GM19463 (cell line): ENCODE results near the gene TLX3.

Source experiments
- ATAC-seq: cut with Tn5 transposase; IDR thresholded peaks from one replicate; pipeline ENCODE4 v1.9.1; 2021; ENCODE audit warnings: mild to moderate bottlenecking, moderate library complexity; ENCODE audit not compliant: unreplicated experiment

TLX3 gene

DNA sequence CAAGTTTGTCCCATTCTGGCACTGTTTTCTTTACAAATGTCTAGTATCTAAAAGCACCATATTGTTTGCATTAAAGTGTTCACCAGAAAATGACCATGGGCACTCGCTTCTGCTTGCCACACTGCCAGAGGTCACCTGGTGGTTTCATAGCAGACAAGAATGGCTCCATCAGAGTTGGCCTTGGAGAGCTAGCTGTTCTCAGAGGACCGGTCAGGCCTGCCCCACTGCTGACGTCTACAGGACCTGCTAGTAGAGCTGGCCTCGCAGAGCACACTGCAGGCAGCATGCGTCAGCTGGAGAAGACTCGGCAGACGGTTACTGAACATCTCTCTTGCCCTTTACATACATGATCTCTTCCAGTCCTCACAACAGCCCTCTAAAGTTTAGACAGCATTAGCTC is 8.7 kb upstream of the TLX3 start:
- no peak for ATAC-seq

DNA sequence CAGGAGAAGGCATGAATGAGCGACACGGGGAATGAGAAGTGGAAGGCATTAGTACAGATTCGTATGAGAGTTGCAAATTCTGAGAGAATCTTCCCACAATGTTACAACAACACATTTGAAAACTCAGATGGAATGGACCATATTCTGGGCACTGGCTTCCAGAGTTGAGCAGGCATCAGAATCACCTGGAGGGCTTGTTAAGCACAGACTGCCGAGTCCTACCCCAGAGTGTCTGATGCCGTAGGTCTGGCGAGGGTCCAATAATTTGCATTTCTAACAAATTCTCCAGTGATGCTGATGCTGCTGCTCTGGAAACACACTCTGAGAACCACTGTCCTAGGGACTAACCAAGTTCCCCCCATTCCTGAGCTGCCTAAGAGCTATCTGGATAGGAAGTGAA is 2.9 kb upstream of the TLX3 start:
- ATAC-seq: no peak

DNA sequence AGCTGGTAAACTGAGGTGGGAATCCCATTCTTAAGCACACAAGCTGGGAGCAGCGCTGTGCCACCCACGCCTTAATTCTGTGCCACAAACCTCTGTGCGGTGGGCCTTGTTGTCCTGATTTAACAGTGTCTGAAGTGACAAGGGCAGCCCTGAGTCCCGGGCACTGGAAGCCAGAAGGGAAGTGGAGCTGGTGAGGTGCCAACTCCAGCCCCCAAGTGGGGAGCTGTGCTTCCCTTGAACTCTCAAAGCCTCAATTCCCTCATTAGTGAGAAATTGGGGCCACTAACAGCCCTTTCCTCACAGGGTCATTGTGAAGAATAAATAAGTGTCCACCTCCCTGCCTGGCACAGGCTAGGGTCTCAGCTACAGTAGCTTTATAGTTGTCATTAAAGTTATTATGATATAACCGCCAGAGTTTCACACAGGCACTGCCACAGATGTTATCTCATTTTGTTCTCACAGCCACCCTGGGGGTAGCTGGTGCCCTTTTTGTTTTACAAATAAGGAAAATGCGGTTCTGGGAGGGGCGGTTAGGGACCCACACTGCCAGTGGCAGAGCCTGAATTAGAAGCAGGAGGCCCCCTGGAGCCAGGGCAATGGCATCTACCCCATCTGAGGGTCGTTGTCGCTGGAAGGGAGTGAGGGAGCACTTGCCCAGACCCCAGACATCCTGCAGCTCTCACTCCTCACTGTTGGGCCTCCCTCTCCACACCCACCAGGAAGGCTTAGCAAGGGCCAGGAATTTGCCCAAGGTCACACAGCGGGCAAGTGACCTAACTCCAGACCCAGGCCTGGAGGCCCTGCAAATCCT is 2.1 kb upstream of the TLX3 start:
- ATAC-seq: no peak

DNA sequence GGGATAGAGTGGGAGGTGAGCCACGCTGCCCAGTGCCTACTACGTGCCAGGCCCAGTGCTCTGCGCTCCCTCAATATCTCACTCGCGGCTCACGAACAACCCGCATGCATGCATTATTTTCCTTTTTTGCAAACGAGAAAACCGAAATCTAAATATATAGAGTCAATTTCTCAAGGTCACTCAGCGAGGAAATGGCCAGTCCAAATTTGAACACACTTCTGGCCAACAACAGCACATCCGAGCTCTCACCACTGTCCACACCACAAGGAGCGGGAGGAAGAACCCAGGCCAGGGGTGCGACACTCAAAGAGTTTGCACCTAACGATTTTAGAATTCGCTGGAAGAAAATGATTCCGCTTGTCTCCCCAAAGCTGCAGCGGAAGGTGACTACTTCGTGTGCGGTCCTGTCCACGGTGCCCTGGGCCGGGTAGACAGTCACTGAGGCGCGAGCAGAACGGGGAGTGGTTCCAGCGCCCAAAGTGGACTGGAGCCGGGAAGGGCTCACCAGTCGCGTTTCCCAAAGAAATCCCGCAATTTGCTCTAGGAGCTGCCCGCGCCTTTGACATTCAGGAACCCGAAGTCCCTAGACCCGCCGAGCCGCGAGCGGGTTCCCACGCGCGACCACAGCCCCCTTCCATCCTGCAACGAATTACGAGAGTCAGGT is 1.1 kb upstream of the TLX3 start:
- no peak for ATAC-seq

DNA sequence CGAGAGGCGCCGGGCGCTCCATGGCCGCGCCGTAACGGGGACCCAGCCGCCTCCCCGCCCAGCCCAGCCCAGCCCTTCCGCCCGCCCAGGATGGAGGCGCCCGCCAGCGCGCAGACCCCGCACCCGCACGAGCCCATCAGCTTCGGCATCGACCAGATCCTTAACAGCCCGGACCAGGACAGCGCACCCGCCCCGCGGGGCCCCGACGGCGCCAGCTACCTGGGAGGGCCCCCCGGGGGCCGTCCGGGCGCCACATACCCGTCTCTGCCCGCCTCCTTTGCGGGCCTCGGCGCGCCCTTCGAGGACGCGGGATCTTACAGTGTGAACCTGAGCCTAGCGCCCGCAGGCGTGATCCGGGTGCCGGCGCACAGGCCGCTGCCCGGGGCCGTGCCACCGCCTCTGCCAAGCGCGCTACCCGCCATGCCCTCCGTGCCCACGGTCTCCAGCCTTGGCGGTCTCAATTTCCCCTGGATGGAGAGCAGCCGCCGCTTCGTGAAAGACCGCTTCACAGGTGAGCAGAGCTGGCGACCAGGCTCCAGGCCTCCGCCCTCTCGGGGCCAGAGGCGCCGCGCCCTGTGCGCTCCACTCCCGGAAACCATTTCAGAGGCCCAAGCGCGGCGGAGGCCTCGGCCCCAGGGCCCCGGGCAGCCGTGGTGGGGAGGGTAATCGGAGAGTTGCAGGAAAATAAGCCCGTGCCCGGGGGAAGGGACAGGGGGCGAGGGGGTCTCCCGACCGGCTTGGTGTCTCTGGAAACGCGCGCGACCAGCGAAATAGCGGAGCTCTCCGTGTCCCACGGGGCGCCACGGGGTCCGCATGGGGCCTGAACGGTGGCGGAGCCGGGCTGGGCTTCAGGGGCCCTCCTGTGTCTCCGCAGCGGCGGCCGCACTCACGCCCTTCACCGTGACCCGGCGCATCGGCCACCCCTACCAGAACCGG is 496 bp downstream of the TLX3 start:
- no peak for ATAC-seq

DNA sequence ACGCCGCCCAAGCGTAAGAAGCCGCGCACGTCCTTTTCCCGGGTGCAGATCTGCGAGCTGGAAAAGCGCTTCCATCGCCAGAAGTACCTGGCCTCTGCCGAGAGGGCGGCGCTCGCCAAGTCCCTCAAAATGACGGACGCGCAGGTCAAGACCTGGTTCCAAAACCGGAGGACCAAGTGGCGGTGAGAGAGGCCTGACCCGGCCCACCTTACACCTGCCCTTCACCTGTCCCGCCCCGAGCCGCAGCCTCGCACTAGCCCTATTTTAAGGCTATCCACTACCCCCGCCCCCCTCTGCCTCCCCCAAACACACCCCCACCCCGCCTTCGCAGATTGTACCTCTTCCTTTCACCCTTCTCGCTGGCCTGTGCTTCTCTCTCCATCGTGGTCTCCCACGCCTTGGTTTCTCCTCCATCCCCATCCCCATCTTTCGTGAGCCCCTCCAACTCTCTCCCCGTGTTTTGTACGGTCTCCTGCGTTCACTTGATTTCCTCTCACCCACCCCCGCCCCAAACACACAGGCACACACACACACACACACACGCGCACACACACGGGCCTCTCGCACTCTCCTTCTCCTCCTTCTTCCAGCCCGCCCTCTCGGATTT is 1.3 kb downstream of the TLX3 start:
- ATAC-seq: no peak

DNA sequence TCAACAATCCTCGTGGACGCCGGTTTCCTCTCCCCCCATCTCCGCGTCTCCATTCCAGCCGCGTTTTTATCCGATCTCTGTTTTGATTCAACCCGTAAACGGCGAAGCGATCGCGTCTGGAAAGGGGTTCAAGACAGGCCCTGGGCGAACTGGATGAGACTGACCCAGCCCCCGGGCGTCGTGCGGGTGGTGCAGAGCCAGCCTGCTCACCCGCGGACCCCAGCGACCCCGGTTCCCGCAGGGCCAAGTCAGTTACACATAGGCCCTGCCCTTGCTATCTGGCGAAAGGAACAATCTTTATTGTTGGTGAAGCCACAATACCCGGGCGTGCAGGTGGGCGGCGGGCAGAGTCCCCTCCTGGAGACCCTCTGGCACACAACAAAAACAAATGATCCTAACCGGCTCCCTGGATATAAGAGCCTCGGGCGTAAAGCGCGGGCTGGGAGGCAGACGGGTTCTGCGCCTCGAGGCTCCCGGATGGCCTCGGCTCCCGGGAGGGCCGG is 1.8 kb downstream of the TLX3 start:
- ATAC-seq: no peak

DNA sequence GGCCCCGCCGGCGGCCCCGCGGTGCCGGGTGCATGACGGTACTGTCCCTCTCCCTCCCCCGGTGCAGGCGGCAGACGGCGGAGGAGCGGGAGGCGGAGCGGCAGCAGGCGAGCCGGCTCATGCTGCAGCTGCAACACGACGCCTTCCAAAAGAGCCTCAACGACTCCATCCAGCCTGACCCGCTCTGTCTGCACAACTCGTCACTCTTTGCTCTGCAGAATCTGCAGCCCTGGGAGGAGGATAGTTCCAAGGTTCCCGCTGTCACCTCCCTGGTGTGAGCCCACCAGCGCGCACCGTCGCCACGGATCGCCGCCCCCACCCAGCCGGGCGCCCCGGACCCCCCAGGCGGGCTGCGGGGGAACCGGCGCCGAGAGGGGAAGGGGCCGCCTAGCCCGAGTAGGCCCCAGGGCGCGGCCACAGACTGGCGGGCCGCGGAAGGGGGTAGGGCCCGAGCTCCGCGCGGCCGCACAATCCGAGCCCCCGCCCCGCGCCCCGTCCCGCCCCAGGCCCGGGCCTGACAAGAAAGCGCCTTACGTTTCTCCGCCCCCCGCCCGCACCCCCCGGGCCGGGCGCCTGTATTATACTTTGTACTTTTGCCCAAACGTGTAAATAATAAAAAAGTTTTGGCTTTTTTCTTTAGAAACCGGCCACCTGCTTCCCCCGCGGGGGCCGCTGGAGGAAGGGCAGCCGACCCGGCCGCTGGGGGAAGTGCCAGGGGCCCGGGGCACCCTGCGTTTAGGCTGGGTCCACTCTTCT is 2.5 kb downstream of the TLX3 start:
- ATAC-seq: no peak

DNA sequence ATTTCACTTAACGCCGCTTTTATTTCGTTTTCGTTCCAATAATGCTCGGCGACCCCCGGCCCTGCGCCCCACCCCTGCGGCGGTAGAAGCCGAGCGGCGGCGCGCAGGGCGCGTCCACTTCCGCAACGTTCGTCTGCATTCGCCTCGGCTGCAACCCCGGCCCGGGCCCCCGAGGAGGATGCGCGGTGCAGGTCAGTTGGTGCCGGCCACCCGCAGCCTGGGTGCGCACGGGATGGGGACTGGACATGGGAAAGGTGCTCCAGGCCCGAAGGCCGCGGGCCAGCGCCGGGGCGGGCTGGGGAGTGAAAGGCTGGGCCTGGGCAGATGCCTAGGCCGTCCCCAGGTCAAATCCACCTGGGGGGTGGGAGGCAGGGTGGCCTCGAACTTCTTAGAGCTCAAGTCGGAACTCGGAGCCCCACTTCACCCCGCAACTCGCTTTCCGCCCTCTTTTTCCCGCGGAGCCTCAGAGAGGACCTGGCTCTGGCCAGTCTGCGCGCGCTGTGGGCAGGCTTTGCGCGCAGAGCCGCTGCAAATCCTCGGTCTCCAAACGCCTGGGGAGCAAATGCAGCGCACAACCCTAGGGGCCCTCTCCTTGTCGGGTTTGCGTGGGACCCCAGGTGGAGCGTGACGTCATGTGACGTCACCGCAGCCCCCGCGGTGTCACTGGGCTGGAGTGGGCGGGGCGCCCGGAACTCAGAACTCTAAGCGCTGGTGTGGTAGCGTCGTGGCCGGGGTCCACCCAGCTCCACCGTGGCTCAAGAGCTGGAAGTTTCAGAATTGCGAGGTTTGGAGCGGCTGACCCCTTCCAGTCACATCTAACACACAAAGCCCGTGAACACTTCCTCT is 3.3 kb downstream of the TLX3 start:
- ATAC-seq: no peak

DNA sequence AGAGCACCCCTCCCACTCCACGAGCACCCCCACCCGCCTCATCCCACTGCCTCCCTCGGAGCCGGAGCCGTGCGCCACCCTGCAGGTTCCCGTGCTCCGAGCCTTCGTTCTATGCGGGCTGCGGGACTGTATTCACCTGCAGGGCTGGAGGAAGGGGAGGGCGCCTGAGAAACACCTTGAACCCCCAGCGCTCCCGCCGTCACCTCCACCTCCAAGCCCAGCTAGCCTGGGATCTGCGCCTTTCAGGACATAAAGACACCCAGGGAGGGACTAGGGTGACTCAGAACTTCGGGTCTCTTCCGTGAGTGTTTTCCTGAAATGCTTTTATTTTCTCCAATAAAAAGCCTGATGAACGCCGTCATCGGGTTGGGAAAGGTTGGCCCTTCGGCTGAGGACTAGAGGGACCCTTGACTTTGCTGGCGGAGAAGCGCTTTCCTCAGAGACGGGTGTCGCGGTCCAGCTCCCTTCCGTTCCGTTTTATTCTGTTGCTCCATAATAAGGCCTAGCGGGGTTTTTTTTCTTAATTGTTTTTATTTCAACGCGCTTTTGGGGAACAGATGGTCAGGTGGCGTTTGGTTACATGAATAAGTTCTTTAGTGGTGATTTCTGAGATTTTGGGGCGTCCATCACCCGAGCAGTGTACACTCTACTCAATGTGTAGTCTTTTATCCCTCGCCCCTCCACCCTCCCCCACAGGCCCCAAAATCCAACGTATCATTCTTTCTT is 4.6 kb downstream of the TLX3 start:
- no peak for ATAC-seq

DNA sequence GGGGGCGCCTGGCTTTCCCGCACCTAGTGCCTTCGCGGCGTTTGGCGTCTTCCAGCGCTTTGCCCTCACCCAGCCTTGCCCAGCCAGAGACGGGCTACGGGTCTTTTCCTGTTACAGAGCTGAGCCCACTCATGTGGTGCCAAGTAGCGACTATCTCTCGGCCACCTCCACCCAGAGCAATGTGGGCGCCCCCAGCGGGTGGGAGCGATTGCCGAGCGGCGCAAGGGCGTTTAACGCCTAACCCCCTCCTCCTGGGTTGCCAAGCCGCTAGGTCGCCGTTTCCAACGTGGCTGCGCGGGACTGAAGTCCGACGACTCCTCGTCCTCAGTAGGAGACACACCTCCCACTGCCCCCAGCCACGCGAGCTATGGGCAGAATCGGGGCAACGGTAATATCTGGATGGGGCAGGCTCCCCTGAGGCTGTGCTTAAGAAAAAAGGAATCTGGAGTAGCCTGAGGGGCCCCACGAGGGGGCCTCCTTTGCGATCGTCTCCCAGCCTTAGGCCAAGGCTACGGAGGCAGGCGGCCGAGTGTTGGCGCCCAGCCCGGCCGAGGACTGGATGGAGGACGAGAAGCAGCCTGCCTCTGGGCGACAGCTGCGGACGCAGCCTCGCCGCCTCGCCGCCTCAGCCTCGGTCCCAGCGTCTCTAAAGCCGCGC is 5.8 kb downstream of the TLX3 start:
- no peak for ATAC-seq

DNA sequence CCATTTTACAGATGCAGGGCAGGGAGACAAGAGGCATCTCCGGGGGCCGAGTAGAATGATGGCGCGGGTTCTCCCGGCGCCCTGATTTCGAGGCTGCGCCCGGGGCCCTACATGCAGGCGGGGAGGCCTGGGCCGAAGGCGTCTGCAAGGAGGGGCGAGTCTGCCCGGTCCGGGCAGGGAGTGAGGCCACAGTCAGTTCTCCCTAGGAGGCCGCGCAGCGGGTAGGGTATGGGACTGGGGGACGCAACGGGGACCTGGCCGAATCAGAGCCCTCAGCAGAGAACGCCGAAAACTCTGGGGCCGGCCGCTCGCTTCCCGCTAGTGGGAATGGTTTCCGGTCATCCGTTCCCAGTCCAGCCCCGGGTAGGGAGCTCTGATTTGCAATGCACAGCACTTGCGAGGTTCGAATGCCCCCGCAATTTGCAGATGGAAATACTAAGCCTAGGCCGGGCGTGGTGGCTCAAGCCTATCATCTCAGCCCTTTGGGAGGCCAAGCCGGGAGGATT is 6.4 kb downstream of the TLX3 start:
- no peak for ATAC-seq

DNA sequence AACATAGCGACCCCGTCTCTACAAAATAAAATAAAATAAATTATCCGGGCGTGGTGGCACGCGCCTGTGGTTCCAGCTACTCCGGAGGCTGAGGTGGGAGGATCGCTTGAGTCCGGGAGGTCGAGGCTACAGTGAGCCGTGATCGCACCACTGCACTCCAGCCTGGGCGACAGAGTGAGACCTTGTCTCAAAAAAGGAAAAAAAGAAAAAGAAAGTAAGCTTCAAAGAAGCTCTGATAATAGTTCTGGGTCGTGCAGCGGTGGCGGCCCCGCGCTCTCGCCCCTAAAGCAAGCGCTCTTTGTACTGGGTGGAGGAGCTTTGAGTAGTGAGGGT is 6.8 kb downstream of the TLX3 start:
- no peak for ATAC-seq

DNA sequence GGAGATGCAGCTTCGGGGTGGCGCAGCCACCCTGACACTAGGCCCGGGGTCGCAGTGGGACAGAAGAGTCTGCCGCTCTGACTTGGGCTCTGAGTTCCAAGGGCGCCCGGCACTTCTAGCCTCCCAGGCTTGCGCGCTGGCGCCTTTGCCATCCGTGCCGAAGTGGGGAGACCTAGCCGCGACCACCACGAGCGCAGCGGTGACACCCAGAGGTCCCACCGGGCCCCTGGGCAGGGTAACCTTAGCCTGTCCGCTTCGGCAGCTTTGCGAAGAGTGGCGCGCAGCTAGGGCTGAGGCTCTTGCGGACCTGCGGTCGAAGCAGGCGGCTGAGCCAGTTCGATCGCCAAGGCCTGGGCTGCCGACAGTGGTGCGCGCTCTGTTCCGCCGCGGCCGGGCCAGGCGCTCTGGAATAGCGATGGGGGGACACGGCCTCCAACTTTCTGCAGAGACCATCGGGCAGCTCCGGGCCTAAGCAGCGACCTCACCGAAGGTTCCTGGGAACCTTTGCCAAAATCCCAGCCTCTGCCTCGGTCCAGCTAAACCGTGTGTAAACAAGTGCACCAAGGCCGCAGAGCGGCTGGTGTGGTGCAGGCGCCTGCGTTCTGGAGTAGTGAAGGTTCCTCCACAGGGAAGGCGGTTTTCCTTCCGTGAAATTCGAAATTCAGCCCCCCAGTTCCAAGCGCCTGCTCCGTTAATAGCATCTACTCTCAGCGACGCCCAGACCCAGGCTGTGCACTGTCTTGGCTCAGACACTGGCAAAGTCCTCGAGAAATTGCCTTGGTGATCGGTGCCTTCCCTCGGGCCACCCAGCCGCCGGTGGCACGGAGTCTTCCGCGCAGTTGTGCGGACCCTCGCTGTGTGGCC is 7.4 kb downstream of the TLX3 start:
- no peak for ATAC-seq

DNA sequence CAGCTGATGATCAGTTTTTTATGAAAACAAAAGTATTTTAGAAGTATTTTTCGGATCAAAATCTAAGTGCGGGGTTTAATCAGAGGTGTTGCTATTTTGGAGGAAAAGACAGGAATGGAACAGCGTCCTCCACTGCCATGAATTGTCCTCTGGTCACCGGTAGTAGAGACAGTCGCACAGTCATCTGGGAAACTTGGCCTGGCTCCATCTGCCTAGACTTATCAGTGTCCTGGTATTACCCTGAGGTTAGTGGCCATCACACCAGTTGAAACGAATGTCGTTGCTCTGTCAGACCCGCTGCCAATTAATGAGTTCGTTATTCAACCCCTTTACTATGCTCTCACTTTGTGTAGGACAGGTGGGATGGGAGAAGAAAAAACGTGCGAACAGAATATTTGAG is 8.2 kb downstream of the TLX3 start:
- ATAC-seq: no peak

DNA sequence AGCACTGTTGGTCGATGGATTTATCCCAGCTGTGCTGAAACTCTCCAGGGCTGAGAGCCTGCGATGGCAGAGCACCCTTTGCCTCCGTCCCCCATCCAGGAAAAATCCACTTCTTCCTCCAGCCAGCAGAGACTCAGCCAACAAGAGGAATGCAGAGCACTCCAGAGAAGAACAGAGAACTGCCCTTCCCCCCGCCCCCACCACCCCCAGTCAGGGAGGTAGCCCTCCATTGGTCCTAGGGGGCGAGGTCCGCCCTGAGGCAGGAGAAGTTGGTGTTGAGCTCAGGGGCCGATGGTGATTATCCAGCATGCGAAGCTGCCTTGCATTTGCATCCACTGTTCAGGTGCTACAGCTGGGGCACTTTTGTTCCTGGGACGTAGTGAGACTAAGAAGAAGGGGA is 9.0 kb downstream of the TLX3 start:
- ATAC-seq: no peak

DNA sequence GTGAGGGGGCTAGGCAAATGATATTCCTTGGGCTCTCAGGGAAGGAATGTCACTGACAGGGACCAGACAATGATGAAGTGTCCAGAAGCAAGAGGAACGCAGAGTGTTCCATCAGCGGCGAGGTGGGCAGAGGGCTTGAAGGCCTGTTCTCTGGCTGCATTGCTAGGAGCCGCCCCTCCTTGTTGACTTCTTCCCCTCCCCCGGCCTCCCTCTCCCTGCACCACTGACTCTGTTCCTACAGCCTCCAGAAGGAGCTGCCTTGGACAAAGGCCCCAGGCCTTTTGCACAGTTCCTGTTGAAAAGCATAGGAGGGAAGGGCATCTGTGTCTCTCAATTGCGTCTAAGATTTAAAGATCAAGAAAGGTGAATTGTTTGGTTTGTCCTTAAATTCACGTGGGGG is 12.4 kb downstream of the TLX3 start:
- no peak for ATAC-seq
